Right atrium auricular region (tissue), 2 donors: ENCODE measurements around the gene PI4K2A. TPM values are rescaled to one million over a fixed set of nuclear protein-coding genes. Genes with fewer than 3 reads are reported as not detected.
"Not testable (repeated sequence)": the region's sequence is repeated elsewhere in the genome, so short reads cannot be mapped to it uniquely, and the experiment has no call there.

Experiments used
- DNase-seq: peaks from one replicate; pipeline ENCODE4 v3.0.0-alpha.2; 2019; ENCODE audit warnings: low spot score
- H3K27ac ChIP-seq, 2 donors: fragments of 200-600 bp; sonication (generic); 1 replicate in 1 of 2; 2 replicates in 1 of 2; pipeline ENCODE4 v1.5.1; 2016 to 2019
- H3K27me3 ChIP-seq, 2 donors: fragments of 200-600 bp; sonication (generic); one replicate each; pipeline versions ENCODE4 v1.5.1 to v1.6.0; 2017 to 2019
- H3K36me3 ChIP-seq: fragments of 200-600 bp; sonication (generic); one replicate; pipeline ENCODE4 v1.5.1; 2016
- H3K4me1 ChIP-seq, 2 donors: fragments of 200-600 bp; sonication (generic); one replicate each; pipeline versions ENCODE4 v1.5.1 to v1.6.0; 2017 to 2019
- H3K4me3 ChIP-seq, 2 donors: fragments of 200-600 bp; sonication (generic); 1 replicate in 1 of 2; 2 replicates in 1 of 2; pipeline ENCODE4 v1.5.1; 2017 to 2019; ENCODE audit warnings: mild to moderate bottlenecking in 1 of 2, moderate library complexity in 1 of 2
- H3K9me3 ChIP-seq, 2 donors: fragments of 200-600 bp; sonication (generic); one replicate each; pipeline ENCODE4 v1.5.1; 2019
- total RNA-seq, 2 donors: library from RNA; depleted of rRNA; stranded (reverse); fragments of >200 nt; gene quantifications; one replicate each; pipeline ENCODE4 v1.1.0, GENCODE V29; 2016
- TF ChIP-seq, protein P1 (sequence below), 2 donors: fragments of 200-600 bp; sonication (generic); IDR thresholded peaks; one replicate each; pipeline ENCODE4 v1.5.1; 2019; ENCODE audit warnings: antibody characterized with exemption in 2 of 2

Gene PI4K2A
- total RNA-seq, 2 donors from 2014 or later: 14.7 to 20.2 TPM

DNA sequence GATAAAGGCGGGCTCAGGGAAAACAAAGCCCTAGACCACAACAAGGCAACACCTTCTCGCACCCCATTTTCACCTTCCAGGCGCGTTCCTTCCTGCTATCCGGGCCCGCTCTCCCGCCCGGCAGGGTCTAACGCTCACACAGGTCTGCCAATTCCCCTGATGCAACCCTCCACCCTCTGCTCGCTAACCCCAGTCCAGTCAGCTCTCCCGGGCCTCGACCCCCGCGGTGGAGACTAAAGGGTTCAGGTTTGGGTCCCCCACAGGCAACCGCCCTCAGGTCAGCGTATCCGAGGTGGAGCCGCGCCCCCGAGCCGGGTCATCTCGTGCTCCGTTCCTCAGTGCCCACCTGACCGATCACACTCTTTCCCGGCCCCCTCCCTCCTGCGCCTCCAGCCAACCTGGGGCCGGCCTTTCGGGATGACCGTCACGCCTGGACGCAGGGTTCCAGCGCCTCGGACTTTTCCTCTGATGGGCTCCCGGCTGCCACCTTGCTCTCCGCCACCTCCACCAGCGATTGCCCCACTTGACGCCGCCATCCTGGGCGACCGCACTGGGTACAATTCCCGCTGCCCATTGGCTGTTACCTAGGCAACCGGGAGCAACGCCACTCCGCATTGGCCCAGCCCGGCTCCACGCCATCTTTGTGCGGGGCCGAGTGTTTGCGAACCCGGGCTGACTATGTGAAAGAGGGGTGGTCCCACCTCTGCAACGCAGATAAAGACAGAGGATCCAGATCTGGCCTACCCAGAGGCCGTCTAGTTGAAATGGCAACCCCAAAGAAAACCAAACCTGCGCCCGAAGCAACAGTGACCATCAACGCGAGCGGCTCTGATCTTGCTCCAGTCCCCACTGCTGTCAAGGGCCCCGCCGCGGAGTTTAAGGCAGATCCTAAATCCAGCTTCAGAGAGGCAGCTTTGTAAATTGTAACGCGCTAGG is 7.3 kb upstream of the PI4K2A start, which contains the start of gene MORN4:
Gene MORN4, minus strand, starts transcription at position 552 of the 936 bp plus-strand sequence. CDS start 13,847 bp downstream, outside the sequence.
- Histone ChIP-seq H3K9me3 (no peaks in the 10 kb centered on the region), H3K4me3 (peak within 1 kb of the TSS; percentile 64 to 65), H3K27ac (peak within 1 kb of the TSS; percentile 54 to 62), H3K36me3 (no peaks in the 10 kb centered on the region), H3K4me1 (peaks cover 0 to 7% of the 10 kb centered on the region in 2 donors), H3K27me3 (no peaks in the 10 kb centered on the region)
- TF ChIP-seq, protein P1, sequence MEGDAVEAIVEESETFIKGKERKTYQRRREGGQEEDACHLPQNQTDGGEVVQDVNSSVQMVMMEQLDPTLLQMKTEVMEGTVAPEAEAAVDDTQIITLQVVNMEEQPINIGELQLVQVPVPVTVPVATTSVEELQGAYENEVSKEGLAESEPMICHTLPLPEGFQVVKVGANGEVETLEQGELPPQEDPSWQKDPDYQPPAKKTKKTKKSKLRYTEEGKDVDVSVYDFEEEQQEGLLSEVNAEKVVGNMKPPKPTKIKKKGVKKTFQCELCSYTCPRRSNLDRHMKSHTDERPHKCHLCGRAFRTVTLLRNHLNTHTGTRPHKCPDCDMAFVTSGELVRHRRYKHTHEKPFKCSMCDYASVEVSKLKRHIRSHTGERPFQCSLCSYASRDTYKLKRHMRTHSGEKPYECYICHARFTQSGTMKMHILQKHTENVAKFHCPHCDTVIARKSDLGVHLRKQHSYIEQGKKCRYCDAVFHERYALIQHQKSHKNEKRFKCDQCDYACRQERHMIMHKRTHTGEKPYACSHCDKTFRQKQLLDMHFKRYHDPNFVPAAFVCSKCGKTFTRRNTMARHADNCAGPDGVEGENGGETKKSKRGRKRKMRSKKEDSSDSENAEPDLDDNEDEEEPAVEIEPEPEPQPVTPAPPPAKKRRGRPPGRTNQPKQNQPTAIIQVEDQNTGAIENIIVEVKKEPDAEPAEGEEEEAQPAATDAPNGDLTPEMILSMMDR (IDR thresholded peaks at IDR 0.05): peak in 1 of 2 donors; percentile 5
- peak; percentile 96 for DNase-seq

DNA sequence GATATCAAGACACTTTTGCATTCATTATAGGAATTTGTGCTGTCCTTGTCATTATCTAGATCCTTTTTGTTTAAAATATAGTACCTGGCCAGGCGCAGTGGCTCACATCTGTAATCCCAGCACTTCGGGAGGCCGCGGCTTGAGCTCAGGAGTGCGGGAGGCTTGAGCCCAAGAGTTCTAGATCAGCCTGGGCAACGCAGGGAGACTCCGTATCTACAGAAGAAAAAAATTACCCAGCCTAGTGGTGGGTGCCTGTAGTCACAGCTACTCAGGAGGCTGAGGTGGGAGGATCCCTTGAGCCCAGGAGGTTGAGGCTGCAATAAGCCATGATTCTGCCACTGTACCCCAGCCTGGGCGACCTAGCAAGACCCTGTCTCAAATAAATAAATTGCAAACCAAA is 6.5 kb upstream of the PI4K2A start:
- H3K4me3 ChIP-seq: peak overlapping the region; percentile 64 to 65
- no peak for DNase-seq
- no peaks in the 10 kb centered on the region for H3K9me3 ChIP-seq
- no peaks in the 10 kb centered on the region for H3K27me3 ChIP-seq
- TF ChIP-seq, protein P1 (IDR thresholded peaks at IDR 0.05): peak in 1 of 2 donors; percentile 19
- no peaks in the 10 kb centered on the region for H3K36me3 ChIP-seq
- peaks cover 0 to 7% of the 10 kb centered on the region in 2 donors for H3K4me1 ChIP-seq
- H3K27ac ChIP-seq: peak overlapping the region; percentile 54 to 62

DNA sequence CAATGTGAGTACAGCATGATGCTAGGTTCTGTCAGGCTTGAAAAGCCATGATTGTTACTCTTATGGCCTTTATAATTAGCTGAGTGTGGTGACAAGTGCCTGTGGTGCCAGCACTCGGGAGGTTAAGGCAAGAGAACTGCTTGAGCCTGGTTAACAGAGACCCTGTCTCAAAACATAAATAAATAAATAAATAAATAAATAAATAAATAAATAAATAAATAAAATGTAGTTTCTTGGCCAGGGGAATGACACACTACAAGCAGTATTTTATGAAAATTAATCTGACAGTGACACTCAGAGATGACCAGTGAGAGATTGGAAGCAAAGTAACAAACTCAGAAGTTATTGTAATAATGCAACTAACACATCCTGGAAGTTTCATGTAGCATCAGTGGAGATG is 4.9 kb upstream of the PI4K2A start:
- no peak overlapping the region for H3K27ac ChIP-seq
- H3K4me1 ChIP-seq: peaks cover 0 to 7% of the 10 kb centered on the region in 2 donors
- no peaks in the 10 kb centered on the region for H3K36me3 ChIP-seq
- no peaks in the 10 kb centered on the region for H3K9me3 ChIP-seq
- no peak for DNase-seq
- H3K27me3 ChIP-seq: no peaks in the 10 kb centered on the region
- H3K4me3 ChIP-seq: no peak overlapping the region
- TF ChIP-seq, protein P1 (IDR thresholded peaks at IDR 0.05): no peak

DNA sequence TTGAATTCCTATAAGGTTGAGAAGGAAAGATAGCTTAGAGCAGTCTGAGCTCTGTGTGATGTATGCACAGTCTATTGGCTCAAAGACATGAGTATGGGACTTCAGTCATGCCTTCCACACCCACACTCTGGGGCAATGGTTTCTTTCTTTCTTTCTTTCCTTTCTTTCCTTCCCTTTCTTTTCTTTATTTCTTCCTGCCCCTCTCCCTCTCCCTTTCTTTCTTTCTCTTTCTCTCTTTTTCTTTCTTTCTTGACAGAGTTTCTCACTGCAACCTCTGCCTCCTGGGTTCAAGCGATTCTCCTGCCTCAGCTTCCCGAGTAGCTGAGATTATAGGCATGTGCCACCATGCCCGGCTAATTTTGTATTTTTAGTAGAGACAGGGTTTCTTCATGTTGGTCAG is 1.4 kb upstream of the PI4K2A start:
- not testable (repeated sequence) for H3K27ac ChIP-seq, H3K9me3 ChIP-seq

DNA sequence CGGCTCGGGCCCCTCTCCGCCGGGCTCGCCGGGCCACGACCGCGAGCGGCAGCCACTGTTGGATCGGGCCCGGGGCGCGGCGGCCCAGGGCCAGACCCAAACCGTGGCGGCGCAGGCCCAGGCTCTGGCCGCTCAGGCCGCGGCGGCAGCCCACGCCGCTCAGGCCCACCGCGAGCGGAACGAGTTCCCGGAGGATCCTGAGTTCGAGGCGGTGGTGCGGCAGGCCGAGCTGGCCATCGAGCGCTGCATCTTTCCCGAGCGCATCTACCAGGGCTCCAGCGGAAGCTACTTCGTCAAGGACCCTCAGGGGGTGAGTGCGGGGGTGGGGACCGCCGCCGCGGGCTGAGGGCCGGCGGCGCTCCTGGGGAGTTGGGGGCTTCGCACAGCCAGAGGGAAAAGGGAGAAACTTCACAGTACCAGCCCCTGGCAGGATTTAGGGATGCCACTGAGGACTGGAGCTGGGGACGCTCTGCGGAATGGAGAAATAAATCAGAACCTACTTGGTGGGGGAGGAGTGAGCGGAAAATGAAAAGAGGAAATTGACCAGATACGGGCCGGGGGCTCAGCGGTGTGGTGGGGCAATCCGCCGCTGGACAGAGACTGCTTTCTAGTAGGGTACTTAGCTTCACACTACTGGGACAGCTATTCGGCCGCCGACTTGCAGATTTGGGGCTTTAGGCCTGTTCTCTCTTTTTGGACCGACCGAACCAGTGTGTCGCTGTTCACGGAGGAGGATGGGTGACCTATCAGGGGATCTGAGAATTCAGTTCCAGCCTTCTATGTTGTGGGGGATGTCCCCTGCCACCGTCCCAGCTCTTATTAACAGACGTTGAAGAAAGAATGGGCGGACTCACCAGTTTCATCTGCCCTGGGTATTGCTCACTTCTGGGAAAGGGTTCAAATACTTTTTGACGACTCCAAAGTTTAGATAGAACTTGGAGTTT is 669 bp downstream of the PI4K2A start:
- H3K4me1 ChIP-seq: peaks cover 0 to 16% of the 10 kb centered on the region in 2 donors

More for the DNA sequence above, 1.4 kb upstream of the PI4K2A start:
- not testable (repeated sequence) for H3K27me3 ChIP-seq, DNase-seq, H3K36me3 ChIP-seq, H3K4me3 ChIP-seq
- H3K4me1 ChIP-seq: peaks cover 0 to 16% of the 10 kb centered on the region in 2 donors

GRCh38 chr10:97642471-97643159 is 2.1 kb downstream of the PI4K2A start:
- H3K27me3 ChIP-seq, H3K9me3 ChIP-seq, DNase-seq, H3K4me3 ChIP-seq, H3K36me3 ChIP-seq: not testable (repeated sequence)
- Histone ChIP-seq H3K4me1 (peaks cover 0 to 16% of the 10 kb centered on the region in 2 donors), H3K27ac (peak overlapping the region in 1 of 2 donors; percentile 89)

More for the DNA sequence above, 669 bp downstream of the PI4K2A start:
- H3K27ac ChIP-seq: peak overlapping the region; percentile 87 to 89
- peaks cover 5% of the 10 kb centered on the region for H3K36me3 ChIP-seq
- TF ChIP-seq, protein P1 (IDR thresholded peaks at IDR 0.05): no peak
- DNase-seq: peak; percentile 68
- peak overlapping the region; percentile 74 to 87 for H3K4me3 ChIP-seq
- no peaks in the 10 kb centered on the region for H3K9me3 ChIP-seq
- no peaks in the 10 kb centered on the region for H3K27me3 ChIP-seq
